Stimulated activated CD8-positive, alpha-beta memory T cell treated with anti-CD3 and anti-CD28 coated beads, Interleukin-7, amount 100 ng/mL, for 24 hours (primary cell): Measurements from ENCODE around the gene CDKAL1.
"Not testable (repeated sequence)": the region's sequence is repeated elsewhere in the genome, so short reads cannot be mapped to it uniquely, and the experiment has no call there.

Experiments used
- DNase-seq: peaks from one replicate; pipeline ENCODE4 v3.0.0-alpha.2; 2020; ENCODE audit warnings: low read depth

CDKAL1 gene

DNA sequence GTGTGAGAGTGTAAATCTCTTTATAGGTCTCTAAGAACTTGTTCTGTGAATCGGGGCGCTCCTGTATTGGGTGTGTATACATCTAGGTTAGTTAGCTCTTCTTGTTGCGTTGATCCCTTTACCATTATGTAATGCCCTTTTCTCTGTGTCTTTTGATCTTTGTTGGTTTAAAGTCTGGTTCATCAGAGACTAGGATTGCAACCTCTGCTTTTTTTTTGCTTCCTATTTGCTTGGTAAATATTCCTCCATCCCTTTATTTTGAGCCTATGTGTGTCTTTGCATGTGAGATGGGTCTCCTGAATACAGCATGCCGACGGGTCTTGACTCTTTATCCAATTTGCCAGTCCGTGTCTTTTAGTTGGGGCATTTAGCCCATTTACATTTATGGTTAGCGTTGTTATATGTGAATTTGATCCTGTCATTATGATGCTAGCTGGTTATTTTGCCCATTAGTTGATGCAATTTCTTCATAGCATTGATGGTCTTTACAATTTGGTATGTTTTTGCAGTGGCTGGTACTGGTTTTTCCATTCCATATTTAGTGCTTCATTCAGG is 60.1 kb downstream of the CDKAL1 start:
- not testable (repeated sequence) for DNase-seq

DNA sequence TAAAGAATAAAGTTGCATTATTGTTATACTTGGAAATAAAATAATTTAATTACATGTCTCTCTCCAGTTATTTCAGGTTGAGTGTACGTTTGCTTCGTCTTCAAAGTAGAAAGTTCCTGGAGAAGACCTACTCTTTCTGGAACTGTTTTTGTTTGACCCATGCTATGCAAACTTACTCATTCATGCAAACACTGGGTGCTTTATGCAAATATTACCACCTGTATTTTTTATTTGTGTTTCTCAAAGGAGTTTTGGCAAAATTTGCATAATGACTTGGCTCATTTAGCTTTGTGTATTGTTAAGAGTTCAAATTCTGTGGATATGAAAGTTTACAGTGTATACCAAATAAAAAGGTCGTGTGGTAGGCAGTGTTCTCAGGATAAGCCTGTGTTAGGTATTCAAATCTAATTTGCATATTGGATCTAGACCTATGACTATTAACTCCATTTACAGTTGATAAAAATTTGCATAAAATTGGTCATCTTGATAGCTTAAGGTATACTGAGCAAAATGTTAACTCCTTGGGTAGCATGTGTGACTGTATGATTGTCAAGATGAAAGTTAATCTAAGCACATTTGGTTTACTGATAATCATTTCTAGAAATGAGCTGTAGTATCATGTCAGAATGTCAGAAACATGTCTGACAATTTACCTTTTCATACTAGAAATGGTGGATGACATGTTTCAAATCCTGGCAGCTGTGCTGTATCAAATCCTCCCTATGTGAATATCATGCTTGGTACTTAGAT is 65.2 kb downstream of the CDKAL1 start:
- DNase-seq, result no peak

GRCh38 chr6:20600831-20601230 is 66.6 kb downstream of the CDKAL1 start:
- no peak for DNase-seq

- DNase-seq, result no peak
Measured at GRCh38 chr6:20604159-20604558, 69.9 kb downstream of the CDKAL1 start.

DNA sequence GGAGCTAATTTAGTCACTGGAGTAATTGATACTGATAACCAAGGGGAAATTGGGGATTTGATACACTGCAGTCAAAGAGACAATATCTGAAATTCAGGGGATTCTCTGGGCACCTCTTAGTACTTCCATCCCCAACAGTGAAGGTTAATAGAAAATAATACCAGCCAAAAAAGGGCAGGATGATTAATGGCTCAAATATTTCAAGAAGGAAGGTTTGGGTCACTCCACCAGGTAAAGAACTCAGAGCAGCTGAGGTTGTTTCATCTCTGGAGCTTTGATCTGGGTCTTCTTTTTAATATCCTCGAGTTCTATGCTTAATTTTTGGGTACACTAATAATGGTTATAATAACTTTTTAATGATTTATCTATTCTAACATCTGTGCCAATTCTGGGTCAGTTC is 70.8 kb downstream of the CDKAL1 start:
- DNase-seq, result no peak

DNA sequence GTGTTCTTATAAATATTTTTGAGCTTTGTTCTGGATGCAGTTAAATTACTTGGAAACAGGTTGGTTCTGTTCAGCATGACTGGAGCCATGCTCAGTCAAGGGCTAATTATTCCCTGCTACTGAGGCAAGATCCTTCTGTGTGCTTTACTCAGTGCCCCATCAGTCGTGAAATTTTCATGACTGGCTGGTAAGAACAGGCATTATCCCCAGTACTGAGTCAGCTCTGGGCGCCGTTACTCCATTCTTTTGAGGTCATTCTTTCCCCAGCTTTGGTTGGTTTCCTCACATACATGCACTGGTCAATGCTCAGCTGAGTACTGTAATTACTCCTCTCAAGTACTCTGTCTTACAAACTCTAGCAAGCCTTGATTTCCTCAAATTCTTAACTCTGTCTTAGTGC is 71.3 kb downstream of the CDKAL1 start:
- DNase-seq, result no peak

GRCh38 chr6:20606831-20607230 is 72.6 kb downstream of the CDKAL1 start:
- no peak for DNase-seq

DNA sequence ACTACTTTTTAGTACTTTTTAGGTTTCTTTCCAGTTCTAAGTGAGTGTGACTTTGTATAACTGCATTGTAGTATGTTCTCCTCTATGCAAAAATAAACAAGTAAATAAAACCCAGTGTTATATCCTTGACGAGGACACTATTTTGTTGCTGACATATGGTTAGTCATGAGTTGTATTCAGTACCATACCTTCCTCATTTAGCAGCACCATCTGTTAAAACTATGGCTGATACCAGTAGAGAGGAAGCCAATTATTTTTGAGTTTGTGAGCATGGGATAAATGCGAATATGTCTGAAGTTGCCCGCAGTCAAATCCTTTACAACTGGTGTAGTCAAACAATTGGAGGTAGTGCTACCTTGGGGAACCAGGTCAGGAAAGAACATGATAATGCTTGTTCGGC is 74.1 kb downstream of the CDKAL1 start:
- no peak for DNase-seq

DNA sequence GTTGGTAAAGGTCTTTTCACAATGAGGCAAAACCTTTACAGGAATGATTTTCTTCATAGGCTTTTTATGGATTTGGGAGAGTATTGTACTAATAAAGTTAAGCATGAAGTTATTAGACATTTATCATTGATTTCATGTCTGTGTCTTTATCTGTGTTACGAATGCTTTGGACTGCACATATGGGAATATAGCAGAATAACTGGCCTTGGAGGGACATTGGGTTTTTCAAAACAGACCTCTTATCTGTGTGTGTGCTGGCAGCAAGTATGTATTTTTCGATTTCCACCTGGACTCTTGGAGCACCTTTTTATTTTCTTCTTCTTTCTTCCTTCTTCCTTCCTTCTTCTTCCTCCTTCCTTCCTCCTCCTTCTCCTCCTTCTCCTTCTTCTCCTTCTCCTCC is 74.6 kb downstream of the CDKAL1 start:
- DNase-seq, result no peak

DNA sequence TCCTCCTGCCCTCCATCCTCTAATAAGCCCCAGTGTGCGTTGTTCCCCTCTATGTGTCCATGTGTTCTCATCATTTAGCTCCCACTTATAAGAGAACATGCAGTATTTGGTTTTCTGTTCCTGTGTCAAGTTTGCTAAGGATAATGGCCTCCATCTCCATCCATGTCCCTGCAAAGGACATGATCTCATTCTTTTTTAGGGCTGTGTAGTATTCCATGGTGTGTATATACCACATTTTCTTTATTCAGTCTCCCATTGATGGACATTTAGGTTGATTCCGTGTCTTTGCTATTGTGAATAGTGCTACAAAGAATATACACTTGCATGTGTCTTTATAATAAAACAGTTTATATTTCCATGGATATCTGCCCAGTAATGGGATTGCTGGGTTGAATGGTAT is 75.7 kb downstream of the CDKAL1 start:
- not testable (repeated sequence) for DNase-seq

GRCh38 chr6:20610636-20611370 is 76.5 kb downstream of the CDKAL1 start:
- DNase-seq, result no peak

GRCh38 chr6:20617537-20617936 is 83.3 kb downstream of the CDKAL1 start:
- DNase-seq, result not testable (repeated sequence)

DNA sequence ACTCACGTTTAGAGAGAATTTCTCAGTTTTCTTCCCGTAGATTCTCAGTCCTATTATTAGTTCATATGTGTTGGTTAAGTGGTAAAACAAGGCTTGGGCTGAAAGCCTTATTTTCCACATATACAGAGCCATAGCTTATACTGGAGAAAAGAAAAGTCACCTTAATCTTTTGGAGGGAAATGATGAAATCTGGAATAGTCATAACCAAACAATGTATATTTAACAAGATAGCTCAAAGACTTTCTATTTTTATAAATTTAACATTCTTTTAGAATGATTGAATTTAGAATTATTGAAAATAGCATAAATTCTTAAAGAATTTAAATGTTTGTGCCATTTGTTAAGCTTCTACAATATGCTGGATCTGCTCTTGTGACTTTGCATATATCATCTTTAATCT is 85.8 kb downstream of the CDKAL1 start:
- DNase-seq, result no peak

- no peak for DNase-seq
Measured at GRCh38 chr6:20623761-20624160, 89.5 kb downstream of the CDKAL1 start.

DNA sequence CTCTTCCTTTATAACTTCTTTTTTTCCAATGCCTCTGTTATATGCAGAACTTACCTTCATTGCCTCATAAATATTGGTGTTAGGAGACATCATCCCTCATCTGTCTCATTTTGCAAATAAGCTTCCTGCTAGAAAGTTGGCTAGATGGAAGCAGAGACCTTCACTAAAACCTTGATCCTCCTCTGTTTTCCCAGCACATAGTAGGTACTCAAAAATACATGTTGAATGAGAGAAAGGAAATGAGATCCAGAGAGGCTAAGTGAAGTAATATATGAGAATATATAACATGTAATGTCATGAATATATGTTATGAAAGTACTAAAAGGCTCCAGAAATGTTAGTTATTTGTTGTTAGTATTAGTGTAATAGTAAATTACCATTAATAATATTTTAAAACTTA is 91.9 kb downstream of the CDKAL1 start:
- no peak for DNase-seq

DNA sequence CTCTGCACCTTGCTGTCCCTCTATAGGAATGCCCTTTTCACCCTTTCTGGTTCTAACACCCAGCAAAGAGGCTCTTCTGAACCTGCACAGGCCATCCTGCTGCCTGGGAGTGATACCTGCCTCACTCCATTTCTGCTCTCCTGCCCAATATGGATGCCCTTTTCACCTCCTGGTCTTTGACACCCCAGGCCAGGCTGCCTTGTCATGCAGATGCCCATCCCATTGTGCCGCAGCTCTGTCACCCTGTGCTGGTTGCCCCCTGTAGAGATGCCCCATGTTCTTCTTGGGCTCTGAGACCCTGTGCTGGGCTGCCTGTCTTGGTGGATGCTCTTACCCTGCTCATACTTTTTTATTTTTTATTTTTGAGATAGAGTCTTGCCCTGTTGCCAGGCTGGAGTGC is 95.3 kb downstream of the CDKAL1 start:
- DNase-seq, result no peak

DNA sequence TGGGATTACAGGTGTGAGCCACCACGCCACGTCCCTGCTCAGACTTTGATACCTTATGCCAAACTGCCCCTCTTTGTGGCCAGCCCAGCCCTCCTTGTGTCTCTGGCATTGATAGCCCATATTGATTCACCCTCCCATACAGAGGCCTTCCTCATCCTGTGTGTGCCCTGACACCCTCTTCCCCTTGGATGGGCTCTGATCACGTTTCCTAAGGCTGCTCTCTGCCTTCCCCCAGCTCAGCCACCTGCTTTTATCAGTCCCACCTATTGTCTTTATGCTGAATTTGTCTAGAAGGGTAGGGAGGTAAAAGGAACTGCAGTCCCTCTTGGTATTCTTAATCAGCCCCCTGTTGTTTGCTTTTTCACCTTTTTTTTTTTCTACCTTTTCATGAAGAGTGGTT is 95.9 kb downstream of the CDKAL1 start:
- no peak for DNase-seq

DNA sequence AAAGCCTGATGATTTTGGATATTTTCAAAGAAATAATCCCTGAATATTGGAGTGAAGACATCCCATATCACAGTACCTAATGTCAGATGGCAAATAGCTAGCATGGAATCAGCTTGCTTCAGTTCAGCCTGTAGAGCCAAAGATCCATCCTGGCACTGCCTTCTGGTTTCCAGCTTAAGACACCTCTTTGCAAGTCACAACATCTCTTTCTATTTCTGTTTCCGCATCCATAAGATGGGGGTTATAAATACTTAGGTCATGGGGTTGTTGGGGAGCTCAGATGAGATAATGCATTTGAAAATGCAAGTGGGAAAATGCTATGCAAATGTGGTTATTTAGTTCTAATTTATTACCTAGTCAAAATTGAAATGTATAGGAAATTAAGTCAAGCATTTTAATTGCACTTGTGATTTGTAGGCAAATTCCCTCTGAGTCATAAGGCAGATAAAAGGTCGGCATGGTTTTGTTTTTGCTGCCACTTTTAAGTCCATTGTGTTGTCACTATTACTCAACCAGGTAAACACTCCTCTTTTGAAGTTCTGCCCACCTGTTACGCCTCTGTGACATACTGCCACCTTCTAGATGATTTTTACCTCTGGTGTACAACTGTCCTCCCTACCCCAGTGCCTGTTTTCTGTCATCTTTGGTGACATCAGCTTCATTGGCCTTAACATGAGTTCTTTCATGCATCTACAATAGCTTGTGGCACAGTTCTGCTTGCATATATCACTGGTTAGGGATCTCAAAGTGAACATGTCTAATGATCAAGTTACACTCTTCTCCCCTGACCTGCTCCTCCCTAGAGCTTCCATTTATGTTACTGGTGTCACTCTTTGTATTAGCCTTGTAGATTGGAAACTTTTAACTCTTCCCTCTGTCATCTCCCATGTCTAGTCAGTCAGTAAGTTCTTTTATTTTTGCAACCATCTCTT is 96.6 kb downstream of the CDKAL1 start:
- no peak for DNase-seq

GRCh38 chr6:20631549-20631924 is 97.3 kb downstream of the CDKAL1 start:
- no peak for DNase-seq

DNA sequence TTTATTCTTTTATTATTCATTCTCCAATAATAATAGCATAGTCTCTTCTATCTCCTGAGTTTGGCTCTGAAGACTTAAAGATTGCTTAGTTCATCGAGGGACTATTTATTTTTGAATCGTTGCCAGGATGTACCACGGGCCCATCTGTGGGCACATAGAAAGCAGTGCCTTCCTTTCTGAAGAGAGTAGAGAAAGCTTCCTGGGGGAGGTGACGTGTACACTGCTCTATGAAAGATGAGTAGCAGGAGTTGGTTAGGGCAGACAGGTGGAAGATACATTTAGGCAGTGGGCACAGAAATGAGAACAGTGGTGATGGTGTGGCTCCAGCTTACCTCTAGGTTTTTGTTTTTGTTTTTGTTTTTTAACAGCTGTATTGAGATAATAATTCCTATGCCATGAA is 98.4 kb downstream of the CDKAL1 start:
- no peak for DNase-seq

- DNase-seq, result no peak
Measured at GRCh38 chr6:20633566-20634340, 99.5 kb downstream of the CDKAL1 start.

DNA sequence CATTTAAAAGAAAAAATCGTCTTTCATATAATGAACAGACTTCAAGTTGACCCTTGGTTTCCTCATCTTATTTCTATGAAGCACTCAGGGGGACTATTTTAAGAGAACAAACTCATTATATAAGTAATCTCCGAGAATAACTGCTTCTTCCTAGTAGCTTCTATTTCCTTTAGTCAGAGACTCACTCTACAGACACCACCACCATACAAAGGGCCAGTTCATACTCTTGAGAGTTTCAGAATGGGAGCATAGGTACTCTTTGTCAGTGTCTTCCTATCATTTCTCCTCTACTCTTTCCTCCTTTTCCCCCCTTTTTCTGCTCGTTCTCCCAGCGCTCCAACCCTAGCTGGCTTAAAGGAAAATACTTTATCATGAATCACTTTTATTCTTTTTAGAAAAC is 104.9 kb downstream of the CDKAL1 start:
- DNase-seq, result no peak
